Measurements from ENCODE around the gene CCL4.
"Not testable (repeated sequence)": the region's sequence is repeated elsewhere in the genome, so short reads cannot be mapped to it uniquely, and the experiment has no call there.

The CCL4 gene

GRCh38 chr17:36118477-36119353 lies 15.1 kb downstream of the CCL4 start:
- no peak for DNase-seq

GRCh38 chr17:36120221-36120620 lies 16.6 kb downstream of the CCL4 start:
- DNase-seq = no peak

DNA sequence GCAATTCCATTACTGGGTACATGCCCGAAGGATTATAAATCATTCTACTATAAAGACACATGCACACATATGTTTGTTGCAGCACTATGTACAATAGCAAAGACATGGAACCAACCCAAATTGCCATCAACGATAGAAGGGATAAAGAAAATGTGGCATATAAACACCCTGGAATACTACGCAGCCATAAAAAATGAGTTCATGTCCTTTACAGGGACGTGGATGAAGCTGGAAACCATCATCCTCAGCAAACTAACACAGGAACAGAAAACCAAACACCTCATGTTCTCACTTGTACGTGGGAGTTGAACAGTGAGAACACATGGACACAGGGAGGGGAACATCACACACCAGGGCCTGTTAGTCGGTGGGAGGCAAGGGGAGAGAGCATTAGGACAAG lies 17.5 kb downstream of the CCL4 start:
- DNase-seq = not testable (repeated sequence)

DNA sequence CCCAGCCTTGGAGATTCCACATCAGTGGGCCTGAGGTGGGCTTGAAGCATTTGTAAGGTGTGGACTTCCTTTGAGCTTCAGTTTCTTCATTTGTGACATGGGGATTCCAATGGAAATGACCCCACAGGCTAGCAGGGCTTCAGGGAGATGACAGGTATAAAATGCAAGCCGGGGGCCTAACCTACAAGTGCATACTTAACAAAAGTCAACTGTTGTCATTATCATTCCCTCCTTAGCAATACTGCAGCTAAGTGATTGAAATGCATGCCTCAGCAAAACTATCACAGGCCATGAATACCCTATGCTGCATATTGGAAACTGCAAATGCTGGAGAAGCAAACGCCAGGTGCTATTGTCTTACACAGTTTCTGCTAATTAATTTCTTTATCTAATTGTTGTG lies 19.8 kb downstream of the CCL4 start:
- no peak for DNase-seq

- DNase-seq = no peak
Measured at GRCh38 chr17:36124879-36125824, 21.5 kb downstream of the CCL4 start.

GRCh38 chr17:36127199-36127893 lies 23.7 kb downstream of the CCL4 start:
- DNase-seq = peak in 1 of 2 donors; percentile 56

DNA sequence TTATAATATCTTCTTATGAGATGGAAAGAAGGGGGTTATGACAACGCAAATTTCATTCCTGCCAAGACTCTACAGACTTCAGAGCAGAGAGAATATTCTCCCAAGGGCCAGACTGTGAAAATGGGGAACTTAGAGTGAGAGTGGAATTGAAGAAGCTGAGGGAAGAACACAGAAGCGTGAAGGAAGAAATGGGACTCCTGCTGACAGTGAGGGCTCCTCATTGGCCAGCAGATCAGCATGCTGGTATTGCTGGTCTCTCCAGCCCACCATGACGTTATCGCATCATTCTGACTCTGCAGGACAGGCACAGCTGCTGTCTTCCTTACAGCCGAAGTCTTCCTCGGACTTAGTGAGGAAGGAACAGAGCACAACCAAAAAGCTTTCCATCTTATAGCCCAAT lies 24.3 kb downstream of the CCL4 start:
- no peak for DNase-seq

DNA sequence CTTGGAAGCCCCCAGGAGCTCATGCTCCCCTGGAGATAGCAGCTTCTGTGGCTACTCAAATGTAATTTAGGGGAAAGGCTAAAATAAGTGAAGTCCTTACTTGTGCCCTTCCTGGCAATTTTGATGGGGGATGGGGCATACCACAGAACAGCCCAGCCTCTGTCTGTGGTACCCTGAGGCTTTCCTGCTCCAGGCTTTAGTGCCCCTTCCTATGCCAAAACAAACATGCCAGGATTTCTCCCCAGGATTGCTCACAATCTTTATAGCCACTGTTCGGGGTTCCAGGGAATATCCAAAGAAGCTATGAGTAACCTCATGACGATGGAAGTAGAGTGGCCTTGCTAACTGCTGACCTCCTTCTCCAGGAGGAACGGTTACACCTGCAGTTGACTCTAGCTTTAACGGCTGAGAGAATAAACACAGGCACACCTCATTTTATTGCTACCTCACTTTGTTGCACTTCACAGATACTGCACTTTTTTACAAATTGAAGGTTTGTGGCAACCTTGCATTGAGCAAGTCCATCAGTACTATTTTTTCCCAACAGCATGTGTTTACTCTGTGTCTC lies 24.9 kb downstream of the CCL4 start:
- no peak for DNase-seq

DNA sequence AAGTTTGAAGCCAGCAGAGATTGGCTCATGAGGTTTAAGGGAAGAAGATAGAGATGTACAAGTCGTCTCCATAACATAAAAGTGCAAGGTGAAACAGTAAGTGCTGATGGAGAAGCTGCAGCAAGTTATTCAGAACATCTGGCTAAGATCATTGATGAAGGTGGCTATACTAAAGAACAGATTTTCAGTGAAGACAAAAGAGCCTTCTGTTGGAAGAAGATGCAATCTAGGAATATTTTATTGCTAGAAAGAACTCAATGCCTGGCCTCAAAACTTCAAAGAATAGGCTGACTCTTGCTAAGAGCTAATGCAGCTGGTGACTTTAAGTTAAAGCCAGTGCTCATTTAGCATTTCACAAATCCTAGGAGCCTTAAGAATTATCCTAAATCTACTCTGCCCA lies 26.0 kb downstream of the CCL4 start:
- no peak for DNase-seq

DNA sequence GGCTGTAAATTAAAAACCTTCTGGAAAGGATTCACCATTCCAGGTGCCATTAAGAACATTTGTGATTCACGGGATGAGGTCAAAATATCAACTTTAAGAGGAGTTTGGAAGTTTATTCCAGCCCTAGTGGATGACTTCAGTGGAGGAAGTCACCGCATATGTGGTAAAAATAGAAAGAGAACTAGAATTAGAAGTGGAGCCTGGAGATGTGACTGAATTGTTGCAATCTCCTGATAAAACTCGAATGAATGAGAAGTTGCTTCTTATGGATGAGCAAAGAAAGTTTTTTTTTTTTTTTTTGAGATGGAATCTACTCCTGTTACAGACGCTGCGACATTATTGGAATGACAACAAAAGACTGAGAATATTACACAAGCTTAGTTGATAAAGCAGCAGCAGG lies 26.7 kb downstream of the CCL4 start:
- DNase-seq = no peak

DNA sequence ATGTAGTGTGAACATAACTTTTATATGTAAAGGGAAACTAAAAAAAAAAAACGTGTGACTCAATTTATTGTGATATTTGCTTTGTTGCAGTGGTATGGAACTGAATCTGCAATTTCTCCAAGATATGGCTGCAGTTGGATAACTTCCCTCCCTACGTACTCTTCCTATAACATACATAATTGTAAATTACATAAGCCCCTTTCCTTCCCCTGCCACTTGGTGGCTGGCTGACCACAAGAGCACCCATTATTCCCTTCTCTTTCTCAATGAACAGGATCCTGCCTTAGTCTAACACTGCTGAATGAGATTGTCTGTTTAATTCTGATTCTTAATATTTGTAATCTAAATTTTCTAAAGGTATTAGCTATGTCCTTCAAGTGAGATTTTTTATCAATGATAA lies 27.8 kb downstream of the CCL4 start:
- DNase-seq = no peak

DNA sequence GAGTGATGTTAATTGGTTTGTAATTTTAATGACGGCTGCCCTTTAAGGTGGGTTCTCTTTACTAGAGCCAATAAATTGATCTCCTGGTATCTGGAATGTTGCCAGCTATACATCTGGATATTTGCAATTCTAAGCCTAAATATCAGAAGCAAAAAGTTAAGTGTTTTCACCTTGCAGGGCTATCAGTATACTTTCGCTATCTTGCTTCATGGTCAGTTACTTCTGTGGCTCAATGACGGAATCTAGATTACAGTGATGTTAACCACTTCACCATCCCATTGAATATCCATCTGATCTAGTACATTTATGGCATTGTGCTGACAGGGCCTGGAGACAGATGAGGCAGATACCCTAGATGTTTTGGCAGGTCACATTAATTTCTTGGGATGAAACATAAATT lies 28.3 kb downstream of the CCL4 start:
- no peak for DNase-seq

GRCh38 chr17:36132421-36132831 lies 28.8 kb downstream of the CCL4 start:
- no peak for DNase-seq

GRCh38 chr17:36133602-36134236 lies 30.1 kb downstream of the CCL4 start:
- DNase-seq = no peak

GRCh38 chr17:36135465-36135864 lies 31.8 kb downstream of the CCL4 start:
- no peak for DNase-seq

DNA sequence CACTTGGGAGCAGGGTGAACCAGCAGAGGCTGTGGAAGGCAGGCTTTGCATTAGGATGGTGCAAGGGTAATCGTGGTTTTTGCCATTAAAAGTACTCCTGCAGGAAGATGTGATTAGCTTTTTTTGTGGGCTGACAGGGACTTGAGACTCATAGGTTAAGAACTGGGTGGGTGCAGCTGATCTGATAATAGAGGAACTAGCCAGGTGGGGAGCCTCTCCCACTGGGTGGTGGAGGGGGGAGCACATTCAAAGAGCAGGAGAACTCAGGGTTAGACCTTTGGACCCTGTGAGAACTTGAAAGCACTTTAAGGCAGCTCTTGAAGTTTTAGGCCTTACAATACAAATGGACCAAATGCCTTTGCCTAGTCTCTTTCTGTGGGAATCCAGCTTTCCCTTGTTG lies 32.4 kb downstream of the CCL4 start:
- no peak for DNase-seq

GRCh38 chr17:36136439-36136838 lies 32.8 kb downstream of the CCL4 start:
- DNase-seq = no peak

- no peak for DNase-seq
Measured at GRCh38 chr17:36142235-36142634, 38.6 kb downstream of the CCL4 start.

- DNase-seq = no peak
Measured at GRCh38 chr17:36142806-36143205, 39.2 kb downstream of the CCL4 start.

GRCh38 chr17:36144014-36144413 lies 40.4 kb downstream of the CCL4 start:
- no peak for DNase-seq

GRCh38 chr17:36144981-36145729 lies 41.5 kb downstream of the CCL4 start:
- no peak for DNase-seq

- DNase-seq = no peak
Measured at GRCh38 chr17:36147601-36148000, 44.0 kb downstream of the CCL4 start.

All from CD4-positive, alpha-beta T cell treated with Interleukin-4 for 1 hour (primary cell).